ENCODE results near the gene EOLA2. TPM values are rescaled to one million over a fixed set of nuclear protein-coding genes. Genes with fewer than 3 reads are reported as not detected.
"Not testable (repeated sequence)": the region's sequence is repeated elsewhere in the genome, so short reads cannot be mapped to it uniquely, and the experiment has no call there.

EOLA2 gene
- total RNA-seq, 2 donors from 2014 or later = 24.2 to 25.3 TPM

- DNase-seq = no peak
- peak in 1 of 2 donors; percentile 34 for ATAC-seq
- intact Hi-C loops (cut with DNase I) = no loop called here
Observed at GRCh38 chrX:149903889-149904748, 34.2 kb downstream of the EOLA2 start.

GRCh38 chrX:149898554-149898953, 39.7 kb downstream of the EOLA2 start:
- intact Hi-C loops (cut with DNase I) = no loop called here
- no peak for ATAC-seq
- DNase-seq = no peak

GRCh38 chrX:149890828-149891227, 47.5 kb downstream of the EOLA2 start:
- ATAC-seq; intact Hi-C loops (cut with DNase I); DNase-seq: not testable (repeated sequence)

Other genes with a start within 250 kb of the EOLA2 start
- not detected for gene MAGEA11, start 226.4 kb downstream of the EOLA2 start, total RNA-seq
- gene HSFX1, start 164.4 kb downstream of the EOLA2 start, total RNA-seq = 1 to 10 TPM; 2.3 TPM
- not detected for gene MAGEA9, start 156.6 kb downstream of the EOLA2 start, total RNA-seq
- not detected for gene MAGEA8, start 57.3 kb downstream of the EOLA2 start, total RNA-seq
- not detected for gene HSFX4, start 8.9 kb downstream of the EOLA2 start, total RNA-seq